Kidney (tissue), 14 donors: ENCODE data around the gene SOBP. TPM values are rescaled to one million over a fixed set of nuclear protein-coding genes. Genes with fewer than 3 reads are reported as not detected.

Experiments used
- DNase-seq, 5 donors: peaks; one replicate each; pipeline ENCODE4 v3.0.0-alpha.2; 2013 to 2020
- FAIRE-seq: peaks from 2 replicates; lab custom pipeline; 2012; peaks lifted over from hg19 to GRCh38; lab: Jason Lieb, UNC
- H3K27ac ChIP-seq, 2 donors: one replicate each; pipeline ENCODE4 v1.7.0; 2013; ENCODE audit warnings: low read depth in 2 of 2, low read length in 2 of 2, inconsistent platforms in 1 of 2
- H3K27me3 ChIP-seq: one replicate; pipeline ENCODE4 v1.7.1; 2013; ENCODE audit warnings: low read length, inconsistent platforms; ENCODE audit not compliant: control insufficient read depth, insufficient read depth
- H3K36me3 ChIP-seq, 3 donors: one replicate each; pipeline versions ENCODE4 v1.7.0 to v1.7.1; 2013; ENCODE audit warnings: low read length in 3 of 3, control low read depth in 1 of 3, inconsistent platforms in 1 of 3; ENCODE audit not compliant: insufficient read depth in 3 of 3, control insufficient read depth in 2 of 3
- H3K4me1 ChIP-seq, 3 donors: one replicate each; pipeline versions ENCODE4 v1.7.0 to v1.7.1; 2013; ENCODE audit warnings: low read length in 3 of 3, inconsistent platforms in 1 of 3, low read depth in 1 of 3; ENCODE audit not compliant: control insufficient read depth in 2 of 3, insufficient read depth in 2 of 3
- H3K4me3 ChIP-seq, 3 donors: one replicate each; pipeline versions ENCODE4 v1.7.0 to v1.8.1; 2013; ENCODE audit warnings: low read length in 3 of 3, control low read depth in 1 of 3, inconsistent platforms in 1 of 3
- H3K9ac ChIP-seq, 3 donors: one replicate each; pipeline versions ENCODE4 v1.7.0 to v1.7.1; 2013; ENCODE audit warnings: low read length in 3 of 3, control low read depth in 1 of 3, inconsistent platforms in 1 of 3
- H3K9me3 ChIP-seq, 3 donors: one replicate each; pipeline versions ENCODE4 v1.7.0 to v1.7.1; 2013; ENCODE audit warnings: low read length in 3 of 3, control low read depth in 1 of 3, inconsistent platforms in 1 of 3; ENCODE audit not compliant: control insufficient read depth in 2 of 3, insufficient read depth in 1 of 3
- CTCF ChIP-seq: IDR thresholded peaks from 3 replicates; pipeline ENCODE4 v1.5.1; 2012; ENCODE audit warnings: mild to moderate bottlenecking, moderate library complexity, borderline replicate concordance; ENCODE audit not compliant: insufficient read depth; ENCODE audit errors: extremely low read depth
- intact Hi-C: fragments of 100-400 bp; cut with DNase I; formaldehyde crosslinking; loops from one replicate; pipeline ENCODE4 v1.11.1; 2022
- polyA plus RNA-seq: library from polyadenylated mRNA; stranded (reverse); fragments of 350-450 nt; fragmentation: Illumina TruSeq; extraction: RNeasy Lipid Tissue Mini Kit (QIAGEN cat#74804); gene quantifications from one replicate; pipeline ENCODE4 v1.2.3, GENCODE V29; 2014; ENCODE audit warnings: low read depth, low replicate concordance; ENCODE audit not compliant: insufficient read depth
- total RNA-seq: library from RNA; stranded (reverse); fragmentation: NEBNext Ultra II Directional; extraction: Animal tissue kit (Norgen Biotek cat#: 25700); gene quantifications from one replicate; pipeline ENCODE4 v1.2.1, GENCODE V29; 2021
- donor health status: control.
- donor health status: control.
- donor health status: control.
- donor health status: control.
- donor health status: control.
- donor health status: DM: yes; HTN: yes; CAD: no.
- donor health status: Normal renal cell carcinoma (clear cell type).

The SOBP gene
- total and polyA plus RNA-seq, 2 donors from 2014 or later: 5.4 to 9.5 TPM

- H3K27me3 ChIP-seq: no peaks in the 10 kb centered on the region
- no peak for DNase-seq
- FAIRE-seq: no peak
- no peak overlapping the region for H3K9ac ChIP-seq
- no peaks in the 10 kb centered on the region for H3K36me3 ChIP-seq
- no peak for TF ChIP-seq CTCF
- intact Hi-C loops: no loop called here
- no peaks in the 10 kb centered on the region for H3K9me3 ChIP-seq
- H3K27ac ChIP-seq: no peak overlapping the region
- H3K4me1 ChIP-seq: peaks cover 0 to 7% (median 3%) of the 10 kb centered on the region in 3 donors
- H3K4me3 ChIP-seq: no peak overlapping the region
Measured at GRCh38 chr6:107624050-107624449, 134.1 kb downstream of the SOBP start.

DNA sequence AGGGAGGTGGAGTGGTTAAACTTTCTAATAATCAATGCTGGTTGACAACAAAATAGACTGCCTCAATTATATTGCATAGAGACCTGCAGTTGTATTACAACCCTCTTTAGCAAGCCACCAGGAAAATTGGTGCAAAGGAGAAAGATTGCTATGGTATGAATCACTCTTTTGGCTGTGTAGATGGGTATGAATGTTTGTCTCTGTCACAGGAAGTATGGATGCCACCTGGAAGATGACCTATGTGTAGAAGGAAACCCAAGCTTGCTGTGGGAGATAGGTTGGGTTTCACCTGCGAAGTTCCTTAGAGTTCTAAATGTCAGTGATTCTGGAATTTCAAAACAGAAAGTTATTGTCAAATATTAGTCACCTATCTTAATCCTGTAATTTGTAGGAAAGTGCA lies 134.6 kb downstream of the SOBP start:
- Histone ChIP-seq H3K9me3 (no peaks in the 10 kb centered on the region), H3K9ac (no peak overlapping the region), H3K27ac (no peak overlapping the region), H3K4me1 (peaks cover 3 to 11% (median 3%) of the 10 kb centered on the region in 3 donors), H3K27me3 (no peaks in the 10 kb centered on the region), H3K36me3 (no peaks in the 10 kb centered on the region), H3K4me3 (no peak overlapping the region)
- DNase-seq: no peak
- FAIRE-seq: no peak
- TF ChIP-seq CTCF: no peak
- intact Hi-C loops: no loop called here

DNA sequence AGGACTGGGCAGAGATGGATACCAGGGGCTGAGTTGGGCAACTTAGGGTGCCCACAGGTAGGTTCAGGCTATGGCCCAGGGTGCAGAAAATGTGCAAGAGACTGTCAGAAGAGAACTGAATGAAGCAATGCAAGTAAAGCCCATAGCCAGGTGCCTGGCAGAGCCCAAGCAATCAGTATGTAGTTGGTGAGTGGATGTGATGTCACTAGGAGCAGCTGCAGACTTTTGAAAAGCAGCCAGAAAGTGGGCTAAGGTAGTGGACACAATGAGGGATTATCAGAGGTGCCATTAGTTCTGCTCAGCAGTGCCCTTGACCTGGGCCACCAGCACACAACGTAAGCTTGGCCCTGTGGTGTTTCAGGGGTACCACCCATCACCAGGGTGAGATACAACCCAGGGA lies 135.3 kb downstream of the SOBP start:
- intact Hi-C loops: no loop called here
- DNase-seq (no peak), FAIRE-seq (no peak)
- Histone ChIP-seq H3K36me3 (no peaks in the 10 kb centered on the region), H3K27me3 (no peaks in the 10 kb centered on the region), H3K4me1 (peaks cover 3 to 9% (median 4%) of the 10 kb centered on the region in 3 donors), H3K9me3 (no peaks in the 10 kb centered on the region), H3K27ac (no peak overlapping the region), H3K4me3 (no peak overlapping the region), H3K9ac (no peak overlapping the region)
- no peak for TF ChIP-seq CTCF

GRCh38 chr6:107626645-107627044 lies 136.7 kb downstream of the SOBP start:
- intact Hi-C loops: no loop called here
- DNase-seq (no peak), FAIRE-seq (no peak)
- TF ChIP-seq CTCF: no peak
- H3K9ac ChIP-seq: no peak overlapping the region
- H3K27ac ChIP-seq: no peak overlapping the region
- peaks cover 3 to 8% (median 4%) of the 10 kb centered on the region in 3 donors for H3K4me1 ChIP-seq
- no peaks in the 10 kb centered on the region for H3K9me3 ChIP-seq
- H3K4me3 ChIP-seq: no peak overlapping the region
- no peaks in the 10 kb centered on the region for H3K27me3 ChIP-seq
- no peaks in the 10 kb centered on the region for H3K36me3 ChIP-seq
